Testis (tissue), 3 donors: Measurements from ENCODE around the gene FAM156A. TPM values are rescaled to one million over a fixed set of nuclear protein-coding genes. Genes with fewer than 3 reads are reported as not detected.
A peak's percentile ranks its signal among the peaks of the same experiment; 100 is the strongest.
"Not testable (repeated sequence)": the region's sequence is repeated elsewhere in the genome, so short reads cannot be mapped to it uniquely, and the experiment has no call there.

Experiments
- DNase-seq: peaks from one replicate; pipeline ENCODE4 v3.0.0-alpha.2; 2019
- H3K27ac ChIP-seq, 2 donors: fragments of 200-600 bp; sonication (generic); one replicate each; pipeline ENCODE4 v1.5.1; 2019
- H3K27me3 ChIP-seq: fragments of 200-600 bp; sonication (generic); one replicate; pipeline ENCODE4 v1.5.1; 2019
- H3K36me3 ChIP-seq: fragments of 200-600 bp; sonication (generic); one replicate; pipeline ENCODE4 v1.5.1; 2017; ENCODE audit warnings: low read depth; ENCODE audit errors: missing control alignments
- H3K4me1 ChIP-seq: fragments of 200-600 bp; sonication (generic); one replicate; pipeline ENCODE4 v1.5.1; 2019
- H3K4me3 ChIP-seq, 2 donors: fragments of 200-600 bp; sonication (generic); one replicate each; pipeline ENCODE4 v1.5.1; 2017 to 2019
- H3K9me3 ChIP-seq: fragments of 200-600 bp; sonication (generic); one replicate; pipeline ENCODE4 v1.5.1; 2017
- POLR2A ChIP-seq: fragments of 450-650 bp; IDR thresholded peaks from one replicate; pipeline ENCODE4 v1.6.1; 2017; ENCODE audit warnings: antibody characterized with exemption, mild to moderate bottlenecking, moderate library complexity
- WGBS, 2 donors: methylation state at CpG; one replicate each; pipeline ENCODE4 v1.1.5; 2018; 5-methylcytosine and 5-hydroxymethylcytosine counted together
- intact Hi-C: fragments of 100-400 bp; cut with DNase I; formaldehyde crosslinking; loops from one replicate; pipeline ENCODE4 v1.15.1; 2023; ENCODE audit warnings: low total_unique reads
- polyA plus RNA-seq: library from polyadenylated mRNA; stranded (reverse); fragments of 350-450 nt; fragmentation: Illumina TruSeq; extraction: RNeasy Lipid Tissue Mini Kit (QIAGEN cat#74804); gene quantifications from one replicate; pipeline ENCODE4 v1.2.3, GENCODE V29; 2014; ENCODE audit warnings: low read depth, low replicate concordance; ENCODE audit not compliant: insufficient read depth
- total RNA-seq, 2 donors: library from RNA; depleted of rRNA; stranded (reverse); fragments of >200 nt; gene quantifications; one replicate each; pipeline ENCODE4 v1.2.3, GENCODE V29; 2016
- TF ChIP-seq, protein P1 (sequence below), 3 experiments: fragments of 450-650 bp in 2 of 3; fragments of 200-600 bp in 1 of 3; sonication (generic) in 1 of 3; IDR thresholded peaks; one replicate each; pipeline ENCODE4 v1.5.1; 2016 to 2019; ENCODE audit warnings: antibody characterized with exemption in 3 of 3, mild to moderate bottlenecking in 2 of 3, moderate library complexity in 1 of 3

Gene FAM156A
- total and polyA plus RNA-seq, 3 donors from 2014 or later, result 25.6 to 64.5 (median 62.0) TPM

DNA sequence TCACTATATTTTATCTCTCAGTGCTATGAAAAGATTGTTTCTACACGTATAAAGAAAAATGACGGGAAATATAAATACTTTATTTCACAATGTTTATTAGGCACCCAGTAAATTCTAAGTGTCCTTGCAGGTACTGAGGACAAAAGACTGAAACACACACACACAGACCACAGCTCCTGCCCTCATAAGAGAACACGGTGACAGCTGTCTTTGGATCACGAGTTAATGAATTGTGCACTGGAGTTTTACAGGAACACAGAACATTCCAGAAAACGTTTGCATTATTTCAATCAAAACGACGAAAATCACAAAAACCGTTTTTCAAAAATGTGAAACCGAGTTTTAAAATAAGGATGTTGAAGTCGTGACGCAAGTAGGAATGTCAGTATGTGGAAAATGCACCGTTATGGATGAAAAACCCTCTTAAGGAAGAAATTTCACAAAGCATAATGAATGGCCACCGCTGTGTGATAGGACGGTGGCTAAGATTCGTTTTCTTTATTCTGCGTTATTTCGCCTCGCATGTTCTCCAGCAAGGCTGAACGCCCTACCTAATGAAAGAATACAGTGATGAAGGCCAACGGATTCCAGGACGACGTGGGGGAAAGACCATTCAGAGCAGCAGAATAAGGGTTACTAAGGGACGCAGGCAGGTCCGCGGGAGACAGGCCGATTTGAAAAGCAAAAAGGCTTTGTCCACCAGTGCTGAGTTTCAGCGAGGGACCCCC is 24.2 kb downstream of the FAM156A start:
- Histone ChIP-seq H3K27me3 (no peaks in the 10 kb centered on the region), H3K27ac (peak overlapping the region; percentile 83 to 89), H3K36me3 (no peaks in the 10 kb centered on the region), H3K4me3 (peak overlapping the region; percentile 56 to 70), H3K9me3 (no peaks in the 10 kb centered on the region), H3K4me1 (no peaks in the 10 kb centered on the region)
- no peak for DNase-seq
- intact Hi-C loops, result no loop called here
- TF ChIP-seq, protein P1, sequence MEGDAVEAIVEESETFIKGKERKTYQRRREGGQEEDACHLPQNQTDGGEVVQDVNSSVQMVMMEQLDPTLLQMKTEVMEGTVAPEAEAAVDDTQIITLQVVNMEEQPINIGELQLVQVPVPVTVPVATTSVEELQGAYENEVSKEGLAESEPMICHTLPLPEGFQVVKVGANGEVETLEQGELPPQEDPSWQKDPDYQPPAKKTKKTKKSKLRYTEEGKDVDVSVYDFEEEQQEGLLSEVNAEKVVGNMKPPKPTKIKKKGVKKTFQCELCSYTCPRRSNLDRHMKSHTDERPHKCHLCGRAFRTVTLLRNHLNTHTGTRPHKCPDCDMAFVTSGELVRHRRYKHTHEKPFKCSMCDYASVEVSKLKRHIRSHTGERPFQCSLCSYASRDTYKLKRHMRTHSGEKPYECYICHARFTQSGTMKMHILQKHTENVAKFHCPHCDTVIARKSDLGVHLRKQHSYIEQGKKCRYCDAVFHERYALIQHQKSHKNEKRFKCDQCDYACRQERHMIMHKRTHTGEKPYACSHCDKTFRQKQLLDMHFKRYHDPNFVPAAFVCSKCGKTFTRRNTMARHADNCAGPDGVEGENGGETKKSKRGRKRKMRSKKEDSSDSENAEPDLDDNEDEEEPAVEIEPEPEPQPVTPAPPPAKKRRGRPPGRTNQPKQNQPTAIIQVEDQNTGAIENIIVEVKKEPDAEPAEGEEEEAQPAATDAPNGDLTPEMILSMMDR (IDR thresholded peaks at IDR 0.05), result no peak
- TF ChIP-seq POLR2A, result no peak
- WGBS, 2 donors, result 1% methylated on average over 16 to 27 of the region's 27 CpGs

DNA sequence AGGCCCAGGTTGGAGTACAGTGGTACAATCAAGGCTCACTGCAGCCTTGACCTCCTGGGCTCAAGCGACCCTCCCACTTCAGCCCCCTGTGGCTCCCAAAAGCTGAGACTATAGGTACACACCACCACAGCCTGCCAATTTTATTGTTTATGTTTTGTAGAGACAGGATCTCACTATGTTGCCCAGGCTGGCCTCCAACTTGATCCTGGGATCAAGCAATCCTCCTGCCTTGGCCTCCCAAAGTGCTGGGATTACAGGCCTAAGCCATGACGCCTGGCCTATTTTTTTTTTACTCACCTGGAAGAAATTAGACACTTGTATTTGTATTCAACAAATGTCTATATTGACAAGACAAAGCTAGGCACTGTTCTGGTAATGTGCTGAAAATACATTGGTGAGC is 25.1 kb downstream of the FAM156A start:
- DNase-seq, result no peak
- Histone ChIP-seq H3K27me3 (no peaks in the 10 kb centered on the region), H3K4me3 (no peak overlapping the region), H3K4me1 (no peaks in the 10 kb centered on the region), H3K27ac (peak overlapping the region in 1 of 2 donors; percentile 89), H3K9me3 (no peaks in the 10 kb centered on the region), H3K36me3 (no peaks in the 10 kb centered on the region)
- TF ChIP-seq, protein P1 (IDR thresholded peaks at IDR 0.05), result no peak
- no peak for TF ChIP-seq POLR2A
- intact Hi-C loops, result no loop called here
- 86% methylated on average over 2 of the region's 2 CpGs for WGBS, 2 donors

DNA sequence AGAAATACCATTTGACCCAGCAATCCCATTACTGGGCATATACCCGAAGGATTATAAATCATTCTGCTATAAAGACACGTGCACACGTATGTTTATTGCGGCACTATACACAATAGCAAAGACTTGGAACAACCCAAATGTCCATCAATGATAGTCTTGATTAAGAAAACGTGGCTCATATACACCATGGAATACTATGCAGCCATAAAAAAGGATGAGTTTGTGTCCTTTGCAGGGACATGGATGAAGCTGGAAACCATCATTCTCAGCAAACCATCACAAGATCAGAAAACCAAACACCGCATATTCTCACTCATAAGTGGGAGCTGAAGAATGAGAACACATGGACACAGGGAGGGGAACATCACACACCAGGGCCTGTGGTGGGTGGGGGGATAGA is 28.1 kb downstream of the FAM156A start:
- H3K27ac ChIP-seq, H3K27me3 ChIP-seq, DNase-seq, intact Hi-C loops, H3K4me1 ChIP-seq, H3K36me3 ChIP-seq, H3K9me3 ChIP-seq, H3K4me3 ChIP-seq: not testable (repeated sequence)
- WGBS, 2 donors, result 89 to 91% methylated on average over 6 of the region's 6 CpGs

DNA sequence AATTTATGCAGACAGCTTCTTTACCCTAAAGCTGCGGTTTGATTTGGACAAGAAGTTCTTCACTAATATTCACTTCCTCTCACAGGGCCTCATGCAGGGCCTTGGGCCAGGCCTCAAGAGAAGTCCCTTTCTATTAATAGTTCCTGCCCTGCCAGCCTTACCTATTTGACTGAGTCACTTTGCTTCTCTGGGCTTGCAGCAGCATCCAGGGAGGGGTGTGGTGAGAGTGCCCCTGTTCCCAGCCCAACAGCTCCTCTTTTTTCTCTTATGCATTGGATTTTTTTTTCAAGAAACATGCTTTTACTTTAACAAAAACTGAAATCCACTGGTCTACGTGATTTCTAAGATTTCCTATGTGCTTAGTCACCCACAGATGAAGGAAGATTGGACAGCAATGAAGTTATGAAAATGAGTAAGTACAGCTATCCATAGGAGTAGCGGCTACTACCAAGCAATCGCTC is 34.5 kb downstream of the FAM156A start:
- intact Hi-C loops, result no loop called here
- Histone ChIP-seq H3K4me1 (peaks cover 5% of the 10 kb centered on the region), H3K4me3 (no peak overlapping the region), H3K27ac (no peak overlapping the region), H3K36me3 (no peaks in the 10 kb centered on the region), H3K9me3 (no peaks in the 10 kb centered on the region), H3K27me3 (no peaks in the 10 kb centered on the region)
- TF ChIP-seq, protein P1 (IDR thresholded peaks at IDR 0.05), result no peak
- WGBS, 2 donors, result 56 to 59% methylated on average over 3 to 4 of the region's 4 CpGs
- no peak for DNase-seq

DNA sequence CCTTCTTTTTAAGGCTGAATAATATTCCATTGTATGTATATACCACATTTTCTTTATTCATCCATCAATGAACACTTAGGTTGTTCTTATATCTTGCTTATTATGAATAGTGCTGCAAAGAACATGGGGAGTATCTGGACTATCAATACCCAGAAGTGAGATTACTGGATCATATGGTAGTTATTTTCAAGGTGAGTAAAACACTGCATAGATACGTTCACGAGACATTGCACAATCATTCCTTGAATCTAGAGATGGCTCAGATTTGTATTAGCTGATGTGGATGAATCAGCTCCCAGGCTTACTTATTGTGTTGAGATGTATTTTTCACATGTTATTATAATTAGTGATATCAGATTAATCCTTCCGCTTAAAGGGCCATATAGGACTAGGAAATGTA is 43.6 kb downstream of the FAM156A start:
- H3K36me3 ChIP-seq, intact Hi-C loops, H3K27me3 ChIP-seq, H3K4me3 ChIP-seq, H3K9me3 ChIP-seq, H3K27ac ChIP-seq, DNase-seq, H3K4me1 ChIP-seq: not testable (repeated sequence)
- no CpG with 5 or more reads among the region's 3 CpGs for WGBS, 2 donors

DNA sequence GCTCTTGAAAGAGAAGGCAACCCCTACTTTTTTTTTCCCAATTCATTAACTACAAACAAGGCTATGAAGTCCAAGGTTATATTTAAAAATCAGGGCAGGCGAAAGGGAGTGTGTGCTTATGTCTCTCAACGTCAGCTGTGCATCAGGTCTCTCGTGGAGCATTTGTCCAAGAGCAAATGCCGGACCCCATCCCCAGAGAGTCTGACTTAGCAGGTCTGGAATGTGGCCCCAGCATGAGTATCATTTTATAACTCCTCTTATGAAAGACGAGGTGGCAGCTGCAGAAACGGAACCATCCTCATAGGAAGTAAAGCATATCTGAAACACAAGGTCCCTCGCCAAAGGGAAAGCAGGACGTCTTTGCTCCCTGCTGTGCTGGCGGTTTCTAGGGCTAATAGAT is 44.6 kb downstream of the FAM156A start:
- H3K27me3 ChIP-seq, H3K4me1 ChIP-seq, DNase-seq, H3K4me3 ChIP-seq, H3K36me3 ChIP-seq, H3K27ac ChIP-seq, H3K9me3 ChIP-seq, intact Hi-C loops: not testable (repeated sequence)
- WGBS, 2 donors, result no CpG with 5 or more reads among the region's 9 CpGs

DNA sequence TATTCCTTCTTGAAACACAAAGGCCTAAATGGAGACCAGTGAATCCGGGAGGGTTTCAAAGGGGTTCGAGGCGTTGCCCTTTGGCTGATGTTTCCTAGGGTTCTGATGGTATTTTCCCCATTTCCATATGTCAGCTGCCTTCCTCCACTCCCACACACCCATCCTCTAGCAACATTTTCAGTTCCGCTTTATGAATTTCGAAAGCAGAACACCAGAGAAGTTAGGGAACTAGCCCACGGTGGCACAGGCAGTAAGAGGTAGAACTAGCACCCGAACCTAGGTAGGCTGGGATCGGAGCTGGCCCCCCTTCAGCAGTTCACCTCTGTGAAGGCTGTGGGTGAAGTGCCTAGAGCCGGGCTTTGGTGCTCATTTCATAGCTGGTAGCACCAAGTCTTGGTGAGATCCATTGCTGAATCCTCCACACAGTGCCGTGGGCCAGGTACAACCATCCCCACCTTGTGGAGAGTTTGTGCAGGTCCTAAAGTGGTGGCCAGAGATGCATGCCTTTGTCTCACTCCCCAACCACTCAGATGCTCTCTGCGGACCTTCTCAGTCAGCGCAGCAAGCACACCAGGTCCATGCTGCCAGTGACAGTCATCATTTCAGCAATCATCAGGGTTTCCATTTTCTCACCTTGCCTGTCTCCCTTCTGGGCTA is 48.9 kb downstream of the FAM156A start:
- DNase-seq, H3K9me3 ChIP-seq, H3K36me3 ChIP-seq, H3K27me3 ChIP-seq, H3K4me3 ChIP-seq, H3K27ac ChIP-seq, intact Hi-C loops, H3K4me1 ChIP-seq: not testable (repeated sequence)
- no CpG with 5 or more reads among the region's 12 CpGs for WGBS, 2 donors

DNA sequence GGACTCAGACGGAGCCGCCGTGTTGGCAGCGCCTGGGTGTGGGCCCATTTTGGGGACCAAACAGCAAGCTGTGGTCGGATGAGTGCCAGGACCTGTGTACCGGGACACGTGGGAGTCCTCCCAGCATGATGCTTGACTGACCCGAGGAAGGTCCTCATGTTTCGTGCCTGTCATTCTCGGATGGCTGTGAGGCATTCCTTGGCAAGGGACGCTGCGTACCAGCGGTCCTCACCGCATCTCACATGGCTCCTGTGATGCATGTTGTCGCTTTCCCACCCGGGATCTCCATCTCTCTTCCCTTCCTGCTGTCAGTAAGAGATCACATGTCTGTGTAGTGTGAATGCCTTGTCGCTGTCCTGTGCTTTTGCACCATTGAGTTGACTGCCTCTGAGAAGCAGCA is 50.4 kb downstream of the FAM156A start:
- H3K4me3 ChIP-seq, H3K9me3 ChIP-seq, DNase-seq, H3K27ac ChIP-seq, H3K36me3 ChIP-seq, H3K4me1 ChIP-seq, H3K27me3 ChIP-seq, intact Hi-C loops: not testable (repeated sequence)
- no CpG with 5 or more reads among the region's 17 CpGs for WGBS, 2 donors

DNA sequence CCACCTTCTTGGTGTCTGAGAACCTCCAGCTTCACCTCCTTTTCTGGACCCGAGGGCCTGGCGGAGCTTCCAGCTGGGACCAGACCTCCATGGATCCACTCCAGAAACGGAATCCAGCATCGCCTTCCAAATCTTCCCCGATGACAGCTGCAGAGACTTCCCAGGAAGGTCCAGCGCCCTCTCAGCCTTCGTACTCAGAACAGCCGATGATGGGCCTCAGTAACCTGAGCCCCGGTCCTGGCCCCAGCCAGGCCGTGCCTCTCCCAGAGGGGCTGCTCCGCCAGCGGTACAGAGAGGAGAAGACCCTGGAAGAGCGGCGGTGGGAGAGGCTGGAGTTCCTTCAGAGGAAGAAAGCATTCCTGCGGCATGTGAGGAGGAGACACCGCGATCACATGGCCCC is 51.2 kb downstream of the FAM156A start:
- H3K27ac ChIP-seq, H3K27me3 ChIP-seq, DNase-seq, H3K4me3 ChIP-seq, H3K9me3 ChIP-seq, intact Hi-C loops, H3K4me1 ChIP-seq, H3K36me3 ChIP-seq: not testable (repeated sequence)
- no CpG with 5 or more reads among the region's 17 CpGs for WGBS, 2 donors
